ENCODE data around the gene PRLR. TPM values are rescaled to one million over a fixed set of nuclear protein-coding genes. Genes with fewer than 3 reads are reported as not detected.
A peak's percentile ranks its signal among the peaks of the same experiment; 100 is the strongest.
"Not testable (repeated sequence)": the region's sequence is repeated elsewhere in the genome, so short reads cannot be mapped to it uniquely, and the experiment has no call there.

PRLR gene
- total RNA-seq, 1 experiment from 2014 or later, result not detected

- DNase-seq (ENCODE audit: low spot score); in situ Hi-C loops (cut with HindIII; ENCODE audit: low sequenced_read_pairs): not testable (repeated sequence)
Observed at GRCh38 chr5:35101720-35102119, 128.6 kb downstream of the PRLR start.

GRCh38 chr5:35101016-35101415 lies 129.3 kb downstream of the PRLR start:
- in situ Hi-C loops (cut with HindIII; ENCODE audit: low sequenced_read_pairs), result no loop called here
- no peak for DNase-seq (ENCODE audit: low spot score)

GRCh38 chr5:35098214-35098613 lies 132.1 kb downstream of the PRLR start:
- no peak for DNase-seq (ENCODE audit: low spot score)
- in situ Hi-C loops (cut with HindIII; ENCODE audit: low sequenced_read_pairs), result no loop called here

GRCh38 chr5:35096932-35097331 lies 133.4 kb downstream of the PRLR start:
- in situ Hi-C loops (cut with HindIII; ENCODE audit: low sequenced_read_pairs), result no loop called here
- no peak for DNase-seq (ENCODE audit: low spot score)

GRCh38 chr5:35096216-35096615 lies 134.1 kb downstream of the PRLR start:
- in situ Hi-C loops (cut with HindIII; ENCODE audit: low sequenced_read_pairs), result no loop called here
- DNase-seq (ENCODE audit: low spot score), result peak; percentile 27

- in situ Hi-C loops (cut with HindIII; ENCODE audit: low sequenced_read_pairs), result no loop called here
Observed at GRCh38 chr5:35095366-35095765, 134.9 kb downstream of the PRLR start.

GRCh38 chr5:35094948-35095347 lies 135.3 kb downstream of the PRLR start:
- in situ Hi-C loops (cut with HindIII; ENCODE audit: low sequenced_read_pairs), result no loop called here
- no peak for DNase-seq (ENCODE audit: low spot score)

More at GRCh38 chr5:35095366-35095765, 134.9 kb downstream of the PRLR start:
- no peak for DNase-seq (ENCODE audit: low spot score)

GRCh38 chr5:35092703-35093102 lies 137.6 kb downstream of the PRLR start:
- no peak for DNase-seq (ENCODE audit: low spot score)
- in situ Hi-C loops (cut with HindIII; ENCODE audit: low sequenced_read_pairs), result no loop called here

GRCh38 chr5:35091704-35092103 lies 138.6 kb downstream of the PRLR start:
- in situ Hi-C loops (cut with HindIII; ENCODE audit: low sequenced_read_pairs), result no loop called here

GRCh38 chr5:35089334-35090314 lies 140.7 kb downstream of the PRLR start:
- in situ Hi-C loops (cut with HindIII; ENCODE audit: low sequenced_read_pairs), result no loop called here
- DNase-seq (ENCODE audit: low spot score), result peak; percentile 46

More at GRCh38 chr5:35091704-35092103, 138.6 kb downstream of the PRLR start:
- DNase-seq (ENCODE audit: low spot score), result no peak

- peak; percentile 9 for DNase-seq (ENCODE audit: low spot score)
- in situ Hi-C loops (cut with HindIII; ENCODE audit: low sequenced_read_pairs), result no loop called here
Observed at GRCh38 chr5:35087991-35088390, 142.3 kb downstream of the PRLR start.

GRCh38 chr5:35083150-35083549 lies 147.1 kb downstream of the PRLR start:
- DNase-seq (ENCODE audit: low spot score), result no peak
- in situ Hi-C loops (cut with HindIII; ENCODE audit: low sequenced_read_pairs), result no loop called here

- DNase-seq (ENCODE audit: low spot score), result no peak
- in situ Hi-C loops (cut with HindIII; ENCODE audit: low sequenced_read_pairs), result no loop called here
Observed at GRCh38 chr5:35082530-35082929, 147.8 kb downstream of the PRLR start.

- DNase-seq (ENCODE audit: low spot score), result no peak
- in situ Hi-C loops (cut with HindIII; ENCODE audit: low sequenced_read_pairs), result no loop called here
Observed at GRCh38 chr5:35081134-35081533, 149.2 kb downstream of the PRLR start.

GRCh38 chr5:35073160-35073559 lies 157.1 kb downstream of the PRLR start:
- in situ Hi-C loops (cut with HindIII; ENCODE audit: low sequenced_read_pairs), result no loop called here
- no peak for DNase-seq (ENCODE audit: low spot score)

- in situ Hi-C loops (cut with HindIII; ENCODE audit: low sequenced_read_pairs), result no loop called here
- DNase-seq (ENCODE audit: low spot score), result no peak
Observed at GRCh38 chr5:35069188-35069587, 161.1 kb downstream of the PRLR start.

- in situ Hi-C loops (cut with HindIII; ENCODE audit: low sequenced_read_pairs), result no loop called here
- no peak for DNase-seq (ENCODE audit: low spot score)
Observed at GRCh38 chr5:35067985-35068384, 162.3 kb downstream of the PRLR start.

GRCh38 chr5:35066260-35066795 lies 164.0 kb downstream of the PRLR start:
- no peak for DNase-seq (ENCODE audit: low spot score)
- in situ Hi-C loops (cut with HindIII; ENCODE audit: low sequenced_read_pairs), result no loop called here

GRCh38 chr5:35063414-35063813 lies 166.9 kb downstream of the PRLR start:
- DNase-seq (ENCODE audit: low spot score), result no peak
- in situ Hi-C loops (cut with HindIII; ENCODE audit: low sequenced_read_pairs), result no loop called here

- no peak for DNase-seq (ENCODE audit: low spot score)
- in situ Hi-C loops (cut with HindIII; ENCODE audit: low sequenced_read_pairs), result no loop called here
Observed at GRCh38 chr5:35061211-35061770, 169.0 kb downstream of the PRLR start.

All from G401 (cell line).